HG03196 (cell line): ENCODE measurements around the gene MEGF11.

Experiments
- ATAC-seq: cut with Tn5 transposase; IDR thresholded peaks from one replicate; pipeline ENCODE4 v1.9.1; 2021; ENCODE audit not compliant: unreplicated experiment

Gene MEGF11

DNA sequence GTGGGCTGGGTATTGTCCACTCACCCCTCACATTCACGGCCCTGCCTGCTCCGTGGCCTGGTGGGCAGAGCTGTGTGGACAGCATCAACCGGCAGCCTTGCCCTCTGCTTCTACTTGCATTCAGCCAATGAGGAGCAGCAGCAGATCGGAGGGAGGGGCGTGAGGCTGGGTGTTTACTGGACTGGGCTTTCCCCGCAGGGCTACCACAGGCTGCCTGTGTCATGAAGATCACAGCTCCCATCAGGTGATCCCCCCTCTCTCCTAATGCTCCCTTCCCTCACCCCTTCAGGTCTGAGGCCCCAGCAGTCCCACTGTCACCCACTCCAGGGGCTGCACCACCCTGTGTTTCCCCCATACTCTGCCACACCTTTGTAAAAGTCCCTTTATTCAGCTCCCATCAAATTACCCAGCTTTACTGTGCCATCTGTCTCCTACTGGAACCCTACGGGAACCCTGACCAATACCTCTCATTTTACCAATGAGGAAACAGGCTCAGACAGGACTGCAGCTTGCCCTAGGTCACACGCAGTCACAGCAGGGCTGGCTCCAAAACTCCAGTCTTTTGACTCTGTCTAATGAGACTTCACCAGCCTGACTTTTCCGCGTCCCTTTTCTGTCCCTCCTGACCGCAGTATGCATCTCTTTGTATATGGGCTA lies 81.1 kb downstream of the MEGF11 start:
- no peak for ATAC-seq

DNA sequence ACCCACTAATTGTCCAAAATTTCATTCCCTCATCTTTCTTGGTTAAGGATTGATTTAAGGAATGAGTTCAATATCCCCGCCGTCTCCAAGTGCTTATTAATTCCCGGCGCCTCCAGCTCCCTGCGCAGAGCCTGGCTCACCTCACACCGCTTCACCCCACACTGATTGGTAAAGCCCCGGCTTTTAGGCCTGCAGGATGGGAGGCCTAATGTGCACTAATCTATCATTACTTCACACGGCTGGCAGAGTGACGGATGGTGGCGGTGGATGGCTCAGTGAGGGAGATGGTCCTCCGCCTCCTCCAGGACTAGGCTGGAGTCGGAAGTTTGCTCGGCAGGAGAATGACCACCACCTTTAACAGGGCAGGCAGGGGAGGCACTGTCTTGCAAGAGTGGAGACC lies 81.7 kb downstream of the MEGF11 start:
- ATAC-seq = no peak

DNA sequence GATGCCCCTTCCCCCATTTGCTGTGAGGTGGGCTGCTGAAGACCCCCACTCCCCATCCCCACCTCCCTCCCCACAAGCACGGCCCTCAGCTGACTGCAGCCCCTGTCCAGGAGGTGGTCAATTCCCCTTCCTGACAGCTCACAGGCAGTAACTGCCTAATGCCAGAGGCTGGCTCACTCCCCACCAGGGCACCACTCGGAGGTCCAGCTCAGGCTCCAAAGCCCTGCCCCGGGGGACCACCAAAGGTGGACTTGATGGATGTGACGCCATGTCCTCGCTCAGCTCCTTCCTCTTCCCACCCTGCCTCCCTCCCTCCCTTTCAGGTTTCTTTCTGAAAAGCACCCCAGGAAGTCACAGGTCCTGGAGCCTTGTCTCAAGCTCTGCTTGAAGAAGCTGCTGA lies 82.8 kb downstream of the MEGF11 start:
- ATAC-seq = no peak

DNA sequence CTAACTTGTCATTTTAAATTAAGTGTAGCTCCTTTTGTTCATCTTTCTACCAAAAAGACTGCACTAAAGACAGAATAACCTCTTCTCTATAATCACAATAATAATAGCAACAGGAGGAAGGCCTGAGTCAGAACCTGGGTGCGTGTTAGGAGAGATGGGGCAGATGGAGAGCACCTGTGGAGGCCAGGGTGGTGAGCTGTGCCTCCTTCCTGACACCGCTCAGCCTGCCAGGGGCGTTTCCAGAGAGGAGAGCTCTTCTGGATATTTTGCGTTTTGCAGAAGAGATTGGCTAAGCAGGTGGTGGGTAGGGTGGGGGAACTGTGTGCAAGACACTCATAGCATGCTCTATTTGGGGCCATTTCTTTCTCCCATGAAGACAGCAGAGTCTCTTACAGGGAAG lies 83.5 kb downstream of the MEGF11 start:
- ATAC-seq = no peak

DNA sequence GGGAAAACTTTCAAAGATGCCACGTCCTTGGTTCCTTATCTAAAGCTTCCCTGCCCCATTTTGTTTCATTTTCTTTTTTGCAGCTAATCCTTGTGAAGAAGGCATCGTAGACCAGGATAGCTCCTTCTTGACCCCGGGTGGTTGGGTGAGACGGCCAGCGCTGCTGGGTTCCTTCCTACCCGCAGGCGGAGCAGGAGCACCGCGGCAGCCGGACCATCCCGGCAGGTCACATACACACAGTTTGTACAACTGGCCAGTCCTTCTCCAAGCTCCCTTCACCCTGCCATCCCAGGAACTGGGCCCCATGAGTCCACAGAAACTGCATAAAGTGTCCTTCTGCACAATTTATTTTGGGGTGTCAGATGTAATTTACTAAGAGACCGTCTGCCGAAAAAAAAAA lies 83.9 kb downstream of the MEGF11 start:
- no peak for ATAC-seq

DNA sequence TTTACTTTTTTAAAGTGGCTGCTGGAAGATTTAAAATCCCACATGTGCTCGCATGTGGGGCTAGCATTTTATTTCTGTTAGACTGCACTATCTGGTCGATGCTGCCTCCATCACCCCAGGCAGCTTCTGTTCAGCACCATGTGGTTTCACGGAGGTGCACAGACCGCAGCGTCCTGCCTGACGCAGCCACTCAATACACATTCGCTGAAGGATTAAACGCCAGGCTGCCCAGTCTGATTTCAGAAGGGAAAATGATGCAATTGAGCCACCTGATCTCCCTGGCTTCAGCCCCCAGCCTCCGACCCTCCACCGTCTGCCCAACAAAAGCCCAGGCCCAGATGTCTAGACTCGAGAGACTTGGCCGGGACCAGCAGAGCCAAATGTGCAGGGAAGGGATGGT lies 84.5 kb downstream of the MEGF11 start:
- ATAC-seq = no peak

DNA sequence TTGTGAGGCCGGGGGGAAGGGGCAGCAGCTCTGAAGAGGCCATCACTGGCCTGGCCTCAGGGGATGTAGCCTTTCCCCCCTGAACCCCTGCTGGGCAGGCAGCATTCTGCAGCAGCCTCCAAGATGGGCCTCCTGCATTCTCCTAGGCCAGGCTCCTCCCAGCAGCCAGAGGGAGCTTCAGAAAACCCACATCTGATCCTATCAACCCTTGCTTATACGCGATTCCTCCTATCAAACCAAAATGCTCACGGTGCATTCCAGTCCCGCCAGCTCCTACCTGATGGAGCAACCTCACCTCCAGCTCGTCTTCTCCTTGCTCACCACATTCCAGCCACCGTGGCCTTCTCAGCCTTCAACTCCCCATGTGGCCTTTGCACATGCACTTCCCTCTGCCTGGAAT lies 85.7 kb downstream of the MEGF11 start:
- ATAC-seq = no peak

DNA sequence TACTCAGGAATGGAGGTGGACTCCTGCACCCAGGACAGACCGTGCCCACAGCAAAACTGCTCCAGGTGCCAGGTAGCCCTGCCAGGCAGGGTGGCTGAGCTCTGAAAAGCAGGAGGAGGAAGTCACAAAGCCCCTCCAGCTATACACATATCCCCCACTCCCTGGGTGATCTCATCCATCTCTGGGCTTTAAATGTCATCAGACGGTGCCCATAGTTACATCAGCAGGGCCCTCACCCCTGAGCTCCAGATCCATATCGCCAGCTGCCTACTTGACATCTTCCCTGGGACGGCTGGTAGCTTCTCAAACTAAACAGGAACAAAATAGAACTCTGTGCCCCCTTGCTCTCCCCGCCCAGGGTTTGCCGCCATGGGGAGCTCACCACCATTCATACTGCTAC lies 87.7 kb downstream of the MEGF11 start:
- no peak for ATAC-seq

DNA sequence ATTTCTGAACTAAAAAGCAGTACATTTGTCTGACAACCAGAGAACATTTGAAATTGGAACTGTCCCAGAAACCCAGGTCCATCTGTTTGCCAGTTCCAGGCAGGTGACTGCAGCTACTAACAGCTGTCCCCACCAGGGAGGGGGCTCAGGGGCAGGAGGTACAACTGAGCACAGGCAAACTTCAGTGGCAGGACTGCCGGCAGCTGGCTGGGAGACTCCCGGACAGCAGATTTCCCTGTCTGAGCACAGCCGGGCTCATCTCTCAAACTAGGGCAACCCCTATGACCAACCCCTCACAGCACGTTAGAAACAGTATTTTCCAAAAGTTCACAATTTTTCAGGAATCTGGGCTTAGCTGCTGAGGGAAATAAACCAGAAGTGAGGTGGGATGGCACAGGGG lies 88.8 kb downstream of the MEGF11 start:
- ATAC-seq = no peak

DNA sequence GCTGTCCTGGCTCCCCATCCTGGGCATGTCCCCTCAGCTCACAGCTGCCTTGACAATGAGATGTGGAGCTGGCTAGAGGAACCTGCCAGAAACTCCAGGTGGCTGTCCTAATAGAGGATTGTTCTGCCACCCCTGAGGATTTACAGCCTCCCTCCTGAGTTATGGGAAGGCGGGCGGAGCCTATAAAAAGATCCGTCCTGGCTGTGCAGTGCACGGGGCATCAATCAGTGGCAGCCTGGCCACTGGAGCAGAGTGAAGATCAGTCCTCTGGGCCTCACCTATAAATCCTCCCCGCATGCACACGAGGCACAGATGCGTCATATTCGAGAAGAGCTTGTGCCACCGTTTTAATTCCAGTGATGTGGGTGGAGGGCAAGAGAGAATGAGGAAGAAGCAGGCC lies 90.0 kb downstream of the MEGF11 start:
- ATAC-seq = no peak

DNA sequence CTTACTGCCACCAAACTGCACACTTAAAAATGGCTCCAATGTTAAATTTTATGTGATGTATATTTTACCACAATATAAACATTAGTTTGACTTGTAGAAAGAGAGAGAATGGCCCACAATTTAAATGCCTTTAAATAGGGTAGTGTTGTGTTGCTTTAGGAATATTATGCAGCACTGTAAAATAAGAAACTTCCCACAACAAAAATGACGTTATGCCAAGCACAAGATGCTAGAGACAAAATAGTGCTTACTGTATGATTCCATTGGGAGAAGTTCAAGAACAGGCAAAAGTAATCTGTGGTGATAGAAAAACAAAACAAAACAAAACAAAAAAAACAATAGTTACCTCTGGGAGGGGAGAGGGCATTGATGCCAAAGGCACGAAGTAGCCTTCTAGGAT lies 91.3 kb downstream of the MEGF11 start:
- ATAC-seq = no peak

DNA sequence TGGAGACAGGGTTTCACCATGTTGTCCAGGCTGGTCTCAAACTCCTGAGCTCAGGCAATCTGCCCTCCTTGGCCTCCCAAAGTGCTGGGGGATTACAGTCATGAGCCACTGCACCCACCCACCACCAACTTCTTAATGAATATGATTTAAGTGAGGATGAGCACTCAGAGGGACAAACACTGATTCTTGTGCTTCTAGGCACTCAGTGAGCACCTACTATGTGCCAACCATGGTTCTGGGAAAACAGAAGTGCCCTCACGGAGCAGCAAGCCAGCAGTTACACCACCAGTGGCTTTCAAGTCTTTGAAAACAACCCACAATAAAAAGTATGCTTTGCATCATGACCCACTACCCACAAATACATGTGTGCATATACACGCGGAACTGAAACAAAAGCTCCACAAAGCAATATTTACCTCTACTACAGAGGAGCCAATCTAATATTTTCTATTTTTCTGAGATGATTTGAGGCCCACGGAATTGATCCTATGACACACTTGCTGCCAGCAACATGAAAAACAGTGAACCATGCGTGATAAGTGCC lies 91.9 kb downstream of the MEGF11 start:
- ATAC-seq = no peak

DNA sequence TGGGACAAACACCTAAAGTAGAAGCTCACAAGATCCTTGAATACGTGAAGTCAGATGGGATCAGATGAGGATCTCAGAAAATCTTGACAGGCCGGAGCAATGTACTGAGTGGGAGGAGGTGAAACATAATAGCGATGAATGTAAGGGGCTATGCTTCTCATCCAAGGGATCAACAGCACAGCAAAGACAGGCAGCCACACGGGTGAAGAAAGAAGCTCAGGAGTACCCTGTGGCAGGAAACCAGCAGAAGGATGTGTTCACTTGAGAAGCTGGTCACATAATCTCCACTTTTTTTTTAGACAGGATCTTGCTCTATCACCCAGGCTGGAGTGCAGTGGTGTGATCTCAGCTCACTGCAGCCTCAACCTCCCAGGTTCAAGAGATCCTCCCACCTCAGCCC lies 92.4 kb downstream of the MEGF11 start:
- no peak for ATAC-seq

DNA sequence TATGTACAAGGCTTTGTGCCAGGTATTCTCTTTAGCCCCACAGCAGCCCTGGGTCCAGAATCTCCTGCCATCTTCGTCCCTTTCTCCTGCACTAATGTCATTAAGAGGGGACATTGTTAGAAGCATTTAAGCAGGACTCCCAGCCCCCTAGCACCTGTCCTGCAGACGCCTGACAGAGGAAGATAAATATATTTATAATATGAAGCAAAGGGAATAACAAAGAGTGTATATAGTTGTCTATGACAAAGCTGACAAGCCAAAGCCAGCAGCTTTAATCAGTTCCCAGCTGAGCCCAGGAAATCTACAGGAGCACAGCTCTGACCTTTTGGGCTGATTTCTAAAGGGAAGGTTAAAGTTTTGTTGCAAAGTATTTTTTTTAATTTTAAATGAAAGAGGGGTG lies 96.0 kb downstream of the MEGF11 start:
- no peak for ATAC-seq

DNA sequence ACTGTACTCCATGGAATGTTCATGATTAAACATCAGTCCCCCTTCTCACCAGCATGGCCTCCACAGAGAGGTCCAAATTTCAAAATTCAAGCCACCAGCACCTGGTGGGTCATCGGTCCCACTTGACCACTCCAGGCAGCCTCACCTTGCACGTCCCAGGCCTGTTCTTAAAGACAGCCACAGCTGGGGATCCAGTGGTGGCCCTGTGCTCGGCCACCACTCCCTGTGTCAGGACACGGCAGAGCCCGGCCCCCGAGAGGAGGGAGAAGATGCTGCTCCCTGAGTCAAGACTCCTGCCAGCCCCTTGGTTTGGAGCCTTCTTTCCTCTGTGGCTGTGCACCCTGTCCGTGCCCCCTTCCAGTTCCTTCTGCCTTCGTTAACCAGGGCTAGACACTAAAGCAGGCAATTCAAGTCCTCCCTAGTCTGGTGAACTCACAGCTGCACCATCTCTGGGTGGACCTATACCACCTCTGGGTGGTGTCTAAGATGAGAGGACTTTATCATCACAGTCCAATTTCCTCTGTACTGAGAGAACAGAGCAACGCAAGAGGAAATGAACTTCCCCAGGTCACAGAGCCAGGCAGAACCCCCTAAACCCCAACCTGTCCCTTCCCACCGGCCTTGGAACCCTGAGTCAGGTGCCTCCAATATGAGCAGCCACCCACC lies 97.1 kb downstream of the MEGF11 start:
- no peak for ATAC-seq

DNA sequence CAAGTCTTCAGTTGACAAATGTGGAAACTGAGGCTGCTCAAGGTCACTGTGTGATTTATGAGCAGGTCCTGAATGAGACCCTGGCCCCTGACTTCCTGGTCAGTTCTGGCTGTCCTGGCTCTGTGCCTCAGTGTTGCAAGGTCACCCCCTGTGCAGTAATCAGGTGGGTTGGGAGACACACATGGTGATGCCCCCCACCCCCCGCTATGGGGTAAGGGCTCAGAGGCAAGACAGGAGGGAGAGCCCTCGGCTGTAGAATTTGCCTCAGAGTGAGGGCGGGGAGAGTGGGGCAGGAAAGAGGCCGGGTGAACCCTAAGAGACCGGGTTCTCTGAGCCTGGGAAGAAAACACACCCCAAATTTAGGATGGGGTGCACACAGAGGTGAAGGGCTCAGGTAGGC lies 98.5 kb downstream of the MEGF11 start:
- ATAC-seq = no peak

DNA sequence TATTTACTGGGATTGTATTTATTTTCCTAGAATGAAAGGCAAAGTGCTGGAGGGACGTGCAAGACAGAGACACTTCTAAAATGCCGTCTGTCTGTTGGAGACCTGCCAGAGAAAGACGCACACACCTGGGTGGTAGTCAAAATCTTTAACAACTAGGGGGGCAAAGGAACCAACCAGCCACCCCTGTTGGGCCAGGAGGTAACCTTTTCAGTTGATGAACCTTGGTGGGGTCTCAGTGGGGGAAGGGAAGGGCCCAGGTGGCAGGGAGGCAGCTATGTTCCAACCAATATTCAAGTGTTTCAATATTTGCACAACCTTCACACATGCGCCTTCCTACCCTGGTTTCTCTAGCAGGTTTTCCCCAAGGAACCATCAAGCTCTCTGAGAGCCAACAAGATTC lies 99.0 kb downstream of the MEGF11 start:
- ATAC-seq = no peak

DNA sequence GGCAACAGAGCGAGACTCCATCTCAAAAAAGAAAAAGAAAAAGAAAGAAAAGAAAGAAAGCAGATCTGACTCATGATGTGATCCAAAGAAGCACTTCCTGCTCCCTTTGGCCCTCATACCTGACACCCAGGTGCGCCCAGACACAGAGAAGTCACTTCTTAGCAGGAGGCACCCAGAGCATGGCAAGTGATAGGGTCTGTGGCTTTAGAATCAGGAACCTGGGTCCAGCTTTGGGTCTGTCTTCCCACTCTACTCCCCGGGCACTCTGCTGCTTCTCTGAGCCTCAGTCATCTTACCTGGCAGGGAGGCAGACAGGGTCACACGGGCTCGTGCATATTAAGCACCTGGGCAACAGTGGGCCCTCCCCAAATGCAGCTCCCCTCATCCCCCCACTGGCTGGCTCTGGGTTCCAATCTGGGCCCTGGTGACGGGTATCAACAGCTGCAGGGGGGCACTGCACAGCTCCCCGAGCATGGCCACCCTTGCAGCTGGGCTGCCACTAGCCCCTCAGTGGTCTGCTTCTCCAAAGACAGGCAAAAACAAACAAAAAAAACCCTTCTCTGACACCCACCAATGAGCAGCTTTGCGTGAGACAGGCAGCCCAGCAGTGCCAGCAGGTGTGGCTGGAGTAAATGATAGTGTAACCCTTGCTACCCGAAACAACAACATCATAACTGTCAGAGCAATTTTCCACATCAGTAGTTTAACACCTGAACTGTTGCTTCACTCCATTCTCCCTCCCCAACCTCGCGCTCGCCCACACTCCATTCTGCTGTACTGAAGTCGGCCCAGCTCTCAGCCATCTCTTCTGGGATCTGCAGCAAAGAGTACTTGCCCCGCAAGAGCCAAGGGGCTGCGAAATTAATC lies 99.8 kb downstream of the MEGF11 start:
- ATAC-seq = peak; percentile 67

DNA sequence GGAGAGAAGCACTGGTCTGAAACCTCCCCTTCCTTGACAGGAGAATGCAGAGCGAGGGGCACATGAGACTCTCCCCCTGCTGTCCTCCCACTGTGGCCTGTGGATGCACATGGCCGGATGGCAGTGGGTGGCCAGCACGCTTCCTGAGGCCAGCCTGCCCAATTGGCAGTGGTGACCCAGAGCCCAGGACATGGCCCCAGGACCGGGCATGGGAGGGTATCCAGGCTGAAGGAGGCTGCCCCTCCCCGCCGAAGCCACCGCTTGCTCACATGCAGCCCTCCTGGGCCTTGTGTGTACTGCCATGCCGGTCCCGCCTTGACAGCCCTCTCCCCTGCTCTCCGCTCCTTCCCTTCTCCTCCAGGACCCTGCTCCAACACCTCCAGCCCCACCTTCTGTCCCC lies 100.9 kb downstream of the MEGF11 start:
- no peak for ATAC-seq

DNA sequence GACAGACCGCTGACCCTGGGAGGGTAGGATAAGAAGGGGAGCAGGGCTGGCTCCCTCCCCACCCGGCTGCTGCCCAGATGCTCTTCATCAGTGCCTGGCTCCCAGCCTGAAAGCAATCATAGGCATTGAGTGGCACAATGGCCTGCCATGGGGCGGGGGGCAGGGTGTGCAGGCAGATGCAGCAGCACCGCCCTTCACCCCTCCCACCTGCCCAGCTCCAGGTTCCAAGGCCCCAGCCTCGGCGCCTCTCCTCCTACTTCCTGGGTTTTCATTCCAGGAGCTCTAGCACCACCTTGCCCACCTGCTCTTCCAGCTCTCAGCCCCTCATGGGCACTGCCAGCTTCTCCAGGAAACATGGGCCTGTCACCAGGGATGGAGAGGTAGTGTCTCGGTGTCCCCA lies 101.7 kb downstream of the MEGF11 start:
- no peak for ATAC-seq

DNA sequence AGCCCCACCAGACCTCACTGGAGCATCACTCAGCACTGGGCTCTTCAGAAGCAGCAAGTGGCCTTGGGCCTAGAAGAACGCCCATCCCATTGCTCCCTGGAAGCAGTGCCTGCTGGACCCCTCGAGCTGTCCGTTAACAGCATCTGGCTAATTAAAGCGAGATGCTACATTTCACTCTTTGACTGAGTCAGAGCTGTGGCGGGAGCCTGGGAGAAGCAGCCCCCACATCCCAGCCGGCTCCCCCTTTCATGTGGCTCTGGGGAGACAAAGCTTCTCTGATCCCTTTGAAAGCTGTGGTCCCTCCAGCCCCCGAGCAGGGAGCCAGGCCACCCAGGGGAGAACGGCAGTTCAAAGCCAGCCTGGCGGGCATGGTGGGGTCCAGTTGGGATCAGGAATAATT lies 103.7 kb downstream of the MEGF11 start:
- no peak for ATAC-seq

DNA sequence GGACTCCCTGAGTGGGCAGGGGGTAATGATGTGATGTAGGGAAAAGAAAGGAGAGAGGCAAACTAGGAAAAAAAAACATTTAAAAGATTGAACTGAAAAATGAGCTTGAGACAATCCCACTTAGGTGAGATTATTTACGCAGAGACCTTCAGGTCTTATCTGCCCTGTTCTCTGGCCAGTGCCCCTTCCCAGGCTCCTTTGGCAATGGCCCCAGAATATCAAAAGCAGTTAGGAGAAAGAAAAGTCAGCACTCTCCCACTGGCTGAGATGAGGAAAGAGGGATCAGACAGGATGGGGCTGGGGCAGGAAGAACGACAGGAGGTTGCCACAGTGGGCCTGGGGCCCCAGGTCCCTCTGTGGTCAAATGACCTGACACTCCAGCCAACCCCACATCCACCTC lies 105.4 kb downstream of the MEGF11 start:
- no peak for ATAC-seq
